Measurements from ENCODE around the gene SLX4IP. TPM values are rescaled to one million over a fixed set of nuclear protein-coding genes. Genes with fewer than 3 reads are reported as not detected.

The SLX4IP gene
- polyA plus RNA-seq, 2 of the 4 experiments (the other 2 are of a cell fraction) = 3.4 to 7.5 TPM

- TF ChIP-seq NFE2L2 (conservative IDR thresholded peaks at IDR 0.05; ENCODE audit: low read length) (no peak), MAX (IDR thresholded peaks at IDR 0.05) (no peak), RARB (CRISPR knock-in tag; IDR thresholded peaks at IDR 0.05) (no peak), PBX3 (IDR thresholded peaks at IDR 0.05) (no peak), BCL3 (IDR thresholded peaks at IDR 0.05) (no peak), SMC3 (IDR thresholded peaks at IDR 0.05) (peak; percentile 71), HOXB5 (CRISPR knock-in tag; IDR thresholded peaks at IDR 0.05) (peak; percentile 50; the same call in 1 of the 2 replicates), BHLHE40 (IDR thresholded peaks at IDR 0.05; ENCODE audit: low read depth, low read length) (no peak), USF2 (IDR thresholded peaks at IDR 0.05) (no peak), CTCF (IDR thresholded peaks at IDR 0.05) (peak; percentile 78), MYC (IDR thresholded peaks at IDR 0.05; ENCODE audit: borderline replicate concordance, low read length) (0 out of 2 replicates have a peak, but pooled peaks have one; percentile 4), RAD21 (conservative IDR thresholded peaks at IDR 0.05 in 1 of 2, IDR thresholded peaks at IDR 0.05 in 1 of 2) (peak; percentile 69 to 76), HOXA7 (CRISPR knock-in tag; IDR thresholded peaks at IDR 0.05) (no peak), SREBF2 (IDR thresholded peaks at IDR 0.05) (no peak)
- Histone ChIP-seq H3K27ac (peak overlapping the region; percentile 63 to 82), H3K4me3 (no peak overlapping the region), H3K9me3 (no peaks in the 10 kb centered on the region), H3K4me1 (peaks cover 83% of the 10 kb centered on the region), H3K4me2 (peak overlapping the region; percentile 1; the same call in 1 of the 3 replicates)
- ChIA-PET POLR2A (interaction anchor here (1.2 to 2.1 kb wide), 3 partner anchors 22 to 173 kb away, joined by 3 to 8 read pairs (median 7); partner anchors contain the start of genes MKKS and SLX4IP), CTCF (interaction anchor here (0.6 to 9.2 kb wide), 39 partner anchors 9 to 436 kb away, joined by 3 to 66 read pairs (median 4); partner anchors contain the start of gene SLX4IP)
- WGBS (ENCODE audit: missing lambda C conversion rate) = 46% methylated on average over 5 of the region's 5 CpGs
- ATAC-seq (peak; percentile 69 to 82; a peak in 5 of 6 replicates), DNase-seq (ENCODE audit: low read depth in 1 of 2, low spot score in 1 of 2) (peak; percentile 43 to 55), FAIRE-seq (peak; percentile 99)
Measured at GRCh38 chr20:10412591-10413408, 22.3 kb upstream of the SLX4IP start.

- ChIA-PET POLR2A (interaction anchor here (2.7 kb wide), 1 partner anchor 19 kb away, joined by 12 read pairs; the partner anchor contains the start of genes MKKS and SLX4IP), CTCF (interaction anchor here (1.0 to 9.2 kb wide), 7 partner anchors 12 to 437 kb away, joined by 3 to 66 read pairs (median 6); no protein-coding TSS in a partner anchor)
- H3K4me3 ChIP-seq = no peak overlapping the region
- peak overlapping the region; percentile 63 to 82 for H3K27ac ChIP-seq
- ATAC-seq = peak in 1 of 2 experiments; percentile 47; a peak in 3 of 6 replicates
- peaks cover 89% of the 10 kb centered on the region for H3K4me1 ChIP-seq
- no peaks in the 10 kb centered on the region for H3K9me3 ChIP-seq
- peak in 1 of 2 experiments; percentile 59 for DNase-seq (ENCODE audit: low read depth in 1 of 2, low spot score in 1 of 2)
- peak overlapping the region; percentile 55 for H3K4me2 ChIP-seq
- 2% methylated on average over 3 of the region's 3 CpGs for WGBS (ENCODE audit: missing lambda C conversion rate)
- no peak for FAIRE-seq
- TF ChIP-seq JUN (IDR thresholded peaks at IDR 0.05) (peak in 1 of 2 experiments; percentile 46; a peak in 1 of 5 replicates), HOXB13 (CRISPR knock-in tag; IDR thresholded peaks at IDR 0.05; ENCODE audit: low read depth) (no peak), CBX2 (IDR thresholded peaks at IDR 0.05; ENCODE audit: borderline replicate concordance, low read depth) (no peak), ATOH8 (CRISPR knock-in tag; IDR thresholded peaks at IDR 0.05; ENCODE audit: low read depth) (no peak), POLR2A (IDR thresholded peaks at IDR 0.05; ENCODE audit: low read length) (no peak), NR3C1 (IDR thresholded peaks at IDR 0.05) (no peak), PHF8 (IDR thresholded peaks at IDR 0.05; ENCODE audit: borderline replicate concordance, low read depth) (no peak), ELK1 (IDR thresholded peaks at IDR 0.05; ENCODE audit: low read depth, low read length) (no peak), RNF2 (IDR thresholded peaks at IDR 0.05; ENCODE audit: borderline replicate concordance, low read depth) (no peak), KDM5A (IDR thresholded peaks at IDR 0.05) (no peak), EHF (CRISPR knock-in tag; IDR thresholded peaks at IDR 0.05) (no peak), FOXS1 (CRISPR knock-in tag; IDR thresholded peaks at IDR 0.05) (no peak), BCL3 (IDR thresholded peaks at IDR 0.05) (no peak)
Measured at GRCh38 chr20:10415013-10415650, 20.0 kb upstream of the SLX4IP start.
